Astrocyte (in vitro differentiated cells and primary cell): ENCODE data around the gene ALK. TPM values are rescaled to one million over a fixed set of nuclear protein-coding genes. Genes with fewer than 3 reads are reported as not detected.

Experiments
- DNase-seq: peaks from one replicate; pipeline ENCODE4 v3.0.0-alpha.2; 2010; ENCODE audit warnings: low read depth
- FAIRE-seq: peaks from 2 replicates; lab custom pipeline; 2011; peaks lifted over from hg19 to GRCh38; lab: Jason Lieb, UNC
- H2AFZ ChIP-seq: 2 replicates; pipeline ENCODE4 v1.6.0; 2012; ENCODE audit warnings: low read depth, low read length, inconsistent platforms
- H3K27ac ChIP-seq: 2 replicates; pipeline ENCODE4 v1.5.1; 2011; ENCODE audit warnings: low read depth, low read length, inconsistent platforms
- H3K27me3 ChIP-seq: 2 replicates; pipeline ENCODE4 v1.6.0; 2011; ENCODE audit warnings: low read length, inconsistent platforms; ENCODE audit not compliant: insufficient read depth
- H3K36me3 ChIP-seq: 2 replicates; pipeline ENCODE4 v1.5.1; 2011; ENCODE audit warnings: low read length, inconsistent platforms; ENCODE audit not compliant: insufficient read depth
- H3K4me1 ChIP-seq: 2 replicates; pipeline ENCODE4 v1.5.1; 2011; ENCODE audit warnings: low read length, inconsistent platforms; ENCODE audit not compliant: insufficient read depth
- H3K4me2 ChIP-seq: 2 replicates; pipeline ENCODE4 v1.6.0; 2012; ENCODE audit warnings: low read length, inconsistent platforms
- H3K4me3 ChIP-seq: 2 replicates; pipeline ENCODE4 v1.5.1; 2011; ENCODE audit warnings: low read depth, mild to moderate bottlenecking, low read length, inconsistent platforms; ENCODE audit not compliant: insufficient read depth
- H3K79me2 ChIP-seq: 2 replicates; pipeline ENCODE4 v1.6.0; 2012; ENCODE audit warnings: mild to moderate bottlenecking, low read length, inconsistent platforms; ENCODE audit not compliant: insufficient read depth
- H3K9ac ChIP-seq: 2 replicates; pipeline ENCODE4 v1.6.0; 2012; ENCODE audit warnings: mild to moderate bottlenecking, low read length, inconsistent platforms
- H3K9me3 ChIP-seq: 2 replicates; pipeline ENCODE4 v1.5.1; 2012; ENCODE audit warnings: low read depth, mild to moderate bottlenecking, low read length, inconsistent platforms; ENCODE audit not compliant: insufficient read depth
- H4K20me1 ChIP-seq: 2 replicates; pipeline ENCODE4 v1.6.0; 2012; ENCODE audit warnings: low read length, inconsistent platforms; ENCODE audit not compliant: insufficient read depth
- H3K27ac Mint-ChIP-seq: one replicate; pipeline ENCODE4 v1.8.0; 2021; ENCODE audit warnings: mild to moderate bottlenecking, mixed read lengths; ENCODE audit not compliant: unreplicated experiment
- H3K27me3 Mint-ChIP-seq: one replicate; pipeline ENCODE4 v1.8.0; 2021; ENCODE audit warnings: low read depth, mixed read lengths; ENCODE audit not compliant: unreplicated experiment
- H3K36me3 Mint-ChIP-seq: one replicate; pipeline ENCODE4 v1.8.0; 2021; ENCODE audit warnings: low read depth, mixed read lengths; ENCODE audit not compliant: unreplicated experiment
- H3K4me1 Mint-ChIP-seq: one replicate; pipeline ENCODE4 v1.8.0; 2021; ENCODE audit warnings: low read depth, mixed read lengths; ENCODE audit not compliant: unreplicated experiment
- H3K4me3 Mint-ChIP-seq: one replicate; pipeline ENCODE4 v1.8.0; 2021; ENCODE audit warnings: mild to moderate bottlenecking, moderate library complexity, mixed read lengths; ENCODE audit not compliant: unreplicated experiment
- H3K9me3 Mint-ChIP-seq: one replicate; pipeline ENCODE4 v1.8.0; 2021; ENCODE audit warnings: mild to moderate bottlenecking, mixed read lengths; ENCODE audit not compliant: unreplicated experiment
- EZH2 ChIP-seq: IDR thresholded peaks from 2 replicates; pipeline ENCODE4 v1.6.1; 2012; ENCODE audit warnings: mild to moderate bottlenecking, low read length, inconsistent platforms; ENCODE audit not compliant: insufficient read depth
- total RNA-seq: library from RNA; stranded (reverse); gene quantifications from 2 replicates; pipeline ENCODE4 v1.2.1, GENCODE V29; 2021
- TF ChIP-seq, protein P1 (sequence below): IDR thresholded peaks from 2 replicates; pipeline ENCODE4 v1.5.1; 2011; ENCODE audit warnings: low read depth, mild to moderate bottlenecking, inconsistent platforms, low read length, moderate library complexity; ENCODE audit not compliant: insufficient read depth

ALK gene
- total RNA-seq, 1 donor from 2014 or later: 0.16 TPM

DNA sequence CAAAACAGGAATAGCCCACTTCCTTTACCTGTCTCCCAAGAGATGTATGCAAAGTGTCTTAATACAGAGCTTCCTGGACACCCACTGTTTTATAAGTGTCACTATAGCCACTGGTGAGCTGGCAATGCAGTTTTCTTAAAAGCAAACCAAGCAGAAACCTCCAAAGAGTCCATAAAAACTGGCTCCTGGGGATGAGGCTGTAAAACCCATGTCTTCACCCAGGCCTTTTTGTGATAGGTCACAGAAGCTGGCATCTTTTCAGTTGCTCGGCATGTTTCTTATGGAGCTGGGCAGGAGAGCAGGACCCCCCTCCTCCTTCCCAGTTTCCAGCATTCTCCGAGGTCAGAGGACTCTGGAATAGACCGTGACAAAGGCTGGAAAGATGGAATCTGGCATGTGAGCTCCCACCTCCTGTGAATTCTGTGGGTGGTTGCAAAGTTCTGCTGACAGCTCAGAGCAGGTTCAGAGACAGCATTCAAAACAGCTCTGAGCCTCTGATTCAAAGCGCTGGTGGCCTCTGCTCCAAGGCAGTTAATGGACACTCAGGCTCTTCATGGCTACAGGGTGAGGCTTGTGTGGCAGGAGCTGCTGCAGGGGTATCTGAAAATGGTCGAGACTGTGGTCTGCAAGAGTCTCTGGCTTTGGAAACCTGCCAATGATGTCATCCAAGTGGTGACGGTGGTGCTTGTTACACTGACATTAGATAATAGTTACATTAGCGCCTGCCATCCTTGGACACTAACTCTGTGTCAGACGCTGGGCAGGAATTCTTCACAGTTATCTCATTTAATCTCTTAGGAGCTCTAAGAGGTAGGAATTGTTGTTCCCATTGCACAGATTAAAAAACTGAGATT, 522.8 kb downstream of the ALK start:
- Mint-ChIP-seq H3K27me3 (peaks cover 11% of the 10 kb centered on the region), H3K4me1 (peaks cover 19% of the 10 kb centered on the region), H3K27ac (no peak overlapping the region), H3K4me3 (no peak overlapping the region), H3K9me3 (peaks cover 5% of the 10 kb centered on the region), H3K36me3 (no peaks in the 10 kb centered on the region)
- Histone ChIP-seq H3K27ac (no peak overlapping the region), H3K9ac (peak overlapping the region; percentile 23), H2AFZ (peak overlapping the region; percentile 0), H3K4me3 (no peak overlapping the region), H3K27me3 (no peaks in the 10 kb centered on the region), H3K4me2 (peak overlapping the region; percentile 19), H3K79me2 (no peaks in the 10 kb centered on the region), H3K36me3 (no peaks in the 10 kb centered on the region), H3K4me1 (peaks cover 22% of the 10 kb centered on the region), H3K9me3 (no peaks in the 10 kb centered on the region), H4K20me1 (no peaks in the 10 kb centered on the region)
- no peak for TF ChIP-seq EZH2
- TF ChIP-seq, protein P1, sequence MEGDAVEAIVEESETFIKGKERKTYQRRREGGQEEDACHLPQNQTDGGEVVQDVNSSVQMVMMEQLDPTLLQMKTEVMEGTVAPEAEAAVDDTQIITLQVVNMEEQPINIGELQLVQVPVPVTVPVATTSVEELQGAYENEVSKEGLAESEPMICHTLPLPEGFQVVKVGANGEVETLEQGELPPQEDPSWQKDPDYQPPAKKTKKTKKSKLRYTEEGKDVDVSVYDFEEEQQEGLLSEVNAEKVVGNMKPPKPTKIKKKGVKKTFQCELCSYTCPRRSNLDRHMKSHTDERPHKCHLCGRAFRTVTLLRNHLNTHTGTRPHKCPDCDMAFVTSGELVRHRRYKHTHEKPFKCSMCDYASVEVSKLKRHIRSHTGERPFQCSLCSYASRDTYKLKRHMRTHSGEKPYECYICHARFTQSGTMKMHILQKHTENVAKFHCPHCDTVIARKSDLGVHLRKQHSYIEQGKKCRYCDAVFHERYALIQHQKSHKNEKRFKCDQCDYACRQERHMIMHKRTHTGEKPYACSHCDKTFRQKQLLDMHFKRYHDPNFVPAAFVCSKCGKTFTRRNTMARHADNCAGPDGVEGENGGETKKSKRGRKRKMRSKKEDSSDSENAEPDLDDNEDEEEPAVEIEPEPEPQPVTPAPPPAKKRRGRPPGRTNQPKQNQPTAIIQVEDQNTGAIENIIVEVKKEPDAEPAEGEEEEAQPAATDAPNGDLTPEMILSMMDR: no peak
- DNase-seq: peak; percentile 59
- FAIRE-seq: no peak

DNA sequence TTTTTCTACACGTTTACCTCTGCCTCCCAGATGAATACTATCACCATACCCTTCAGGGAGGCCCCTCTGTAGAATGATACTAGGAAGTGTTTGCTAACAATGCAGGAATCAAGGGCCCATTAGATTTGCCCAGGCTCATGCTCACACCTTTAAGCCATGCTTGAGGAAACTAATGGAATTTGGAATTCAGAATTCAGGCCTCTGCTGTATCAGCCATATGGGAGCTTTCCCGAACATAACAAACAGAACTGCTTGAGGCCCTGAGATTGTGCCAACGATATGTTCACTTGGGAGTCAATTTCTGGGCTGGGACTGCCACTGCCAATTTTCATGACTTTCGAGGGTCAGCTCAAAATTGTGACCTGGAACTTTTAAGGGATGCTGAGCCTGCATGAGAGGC, 523.7 kb downstream of the ALK start:
- Histone ChIP-seq H3K27ac (peak overlapping the region; percentile 3), H3K27me3 (no peaks in the 10 kb centered on the region), H3K4me1 (peaks cover 22% of the 10 kb centered on the region), H3K79me2 (no peaks in the 10 kb centered on the region), H2AFZ (no peak overlapping the region), H3K4me3 (no peak overlapping the region), H3K4me2 (no peak overlapping the region), H4K20me1 (no peaks in the 10 kb centered on the region), H3K9me3 (no peaks in the 10 kb centered on the region), H3K36me3 (no peaks in the 10 kb centered on the region), H3K9ac (peak overlapping the region; percentile 23)
- FAIRE-seq (peak; percentile 29), DNase-seq (no peak)
- peaks cover 5% of the 10 kb centered on the region for H3K9me3 Mint-ChIP-seq
- no peak for TF ChIP-seq EZH2
- TF ChIP-seq, protein P1: no peak
- no peak overlapping the region for H3K4me3 Mint-ChIP-seq
- no peaks in the 10 kb centered on the region for H3K36me3 Mint-ChIP-seq
- no peak overlapping the region for H3K27ac Mint-ChIP-seq
- peaks cover 17% of the 10 kb centered on the region for H3K27me3 Mint-ChIP-seq
- peaks cover 19% of the 10 kb centered on the region for H3K4me1 Mint-ChIP-seq

DNA sequence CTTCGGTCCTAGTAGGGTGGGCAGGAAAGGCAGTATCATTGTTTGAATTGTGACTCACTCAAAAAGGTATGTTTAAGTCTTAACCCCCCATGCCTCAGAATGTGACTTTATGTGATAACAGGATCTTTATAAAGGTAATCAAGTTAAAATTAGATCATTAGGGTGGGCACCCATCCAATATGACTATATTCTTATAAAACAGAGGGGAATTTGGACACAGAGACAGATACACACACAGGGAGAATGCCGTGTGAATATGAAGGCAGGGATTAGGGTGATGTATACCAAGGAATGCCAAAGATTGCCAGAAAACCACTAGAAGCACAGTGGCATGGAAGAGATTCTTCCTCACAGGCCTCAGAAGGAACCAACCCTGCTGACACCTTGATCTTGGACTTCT, 524.3 kb downstream of the ALK start:
- TF ChIP-seq, protein P1: no peak
- no peak for TF ChIP-seq EZH2
- Histone ChIP-seq H3K9me3 (no peaks in the 10 kb centered on the region), H3K4me3 (no peak overlapping the region), H3K27me3 (no peaks in the 10 kb centered on the region), H3K79me2 (no peaks in the 10 kb centered on the region), H3K4me1 (peaks cover 22% of the 10 kb centered on the region), H4K20me1 (no peaks in the 10 kb centered on the region), H3K9ac (no peak overlapping the region), H3K36me3 (no peaks in the 10 kb centered on the region), H2AFZ (no peak overlapping the region), H3K4me2 (no peak overlapping the region), H3K27ac (peak overlapping the region; percentile 3)
- Mint-ChIP-seq H3K27ac (no peak overlapping the region), H3K9me3 (peaks cover 5% of the 10 kb centered on the region), H3K27me3 (peaks cover 22% of the 10 kb centered on the region), H3K4me3 (no peak overlapping the region), H3K4me1 (peaks cover 16% of the 10 kb centered on the region), H3K36me3 (no peaks in the 10 kb centered on the region)
- DNase-seq: peak; percentile 57
- no peak for FAIRE-seq
